GM21447 (cell line): Measurements from ENCODE around the gene TRAIP.
"Not testable (repeated sequence)": the region's sequence is repeated elsewhere in the genome, so short reads cannot be mapped to it uniquely, and the experiment has no call there.

Experiments used
- ATAC-seq: cut with Tn5 transposase; IDR thresholded peaks from one replicate; pipeline ENCODE4 v1.9.1; 2021; ENCODE audit not compliant: unreplicated experiment

The TRAIP gene

GRCh38 chr3:49793486-49794085 is 62.8 kb downstream of the TRAIP start:
- no peak for ATAC-seq

- no peak for ATAC-seq
These were observed 63.8 kb downstream of the TRAIP start for GRCh38 chr3:49792371-49793150.

GRCh38 chr3:49791571-49791970 is 64.8 kb downstream of the TRAIP start:
- ATAC-seq = no peak

GRCh38 chr3:49790626-49791411 is 65.5 kb downstream of the TRAIP start:
- no peak for ATAC-seq

- no peak for ATAC-seq
These were observed 68.3 kb downstream of the TRAIP start for GRCh38 chr3:49788056-49788455.

GRCh38 chr3:49787536-49787935 is 68.8 kb downstream of the TRAIP start:
- ATAC-seq = no peak

GRCh38 chr3:49787182-49787464 is 69.2 kb downstream of the TRAIP start:
- no peak for ATAC-seq

GRCh38 chr3:49786357-49787181 is 69.8 kb downstream of the TRAIP start, which contains the start of gene IP6K1:
Gene IP6K1, minus strand, starts transcription at chr3:49786542. Its CDS starts 38,502 bp downstream, at chr3:49748040.
- peak; percentile 99 for ATAC-seq

GRCh38 chr3:49785565-49786356 is 70.6 kb downstream of the TRAIP start:
- ATAC-seq = peak; percentile 27

GRCh38 chr3:49782277-49782676 is 74.1 kb downstream of the TRAIP start:
- ATAC-seq = not testable (repeated sequence)

GRCh38 chr3:49781415-49782199 is 74.8 kb downstream of the TRAIP start:
- no peak for ATAC-seq

- ATAC-seq = not testable (repeated sequence)
These were observed 75.4 kb downstream of the TRAIP start for GRCh38 chr3:49780975-49781365.

- ATAC-seq = no peak
These were observed 76.0 kb downstream of the TRAIP start for GRCh38 chr3:49780080-49780974.

- ATAC-seq = no peak
These were observed 76.8 kb downstream of the TRAIP start for GRCh38 chr3:49779358-49780079.
